SK-N-SH (cell line): ENCODE results near the gene SRRT. TPM values are rescaled to one million over a fixed set of nuclear protein-coding genes. Genes with fewer than 3 reads are reported as not detected.
"Not testable (repeated sequence)": the region's sequence is repeated elsewhere in the genome, so short reads cannot be mapped to it uniquely, and the experiment has no call there.

ENCODE experiments used
- CTCF ChIA-PET: fragments of 300-600, 350-600 bp; formaldehyde crosslinking; extraction: SDS; loops from one replicate; lab custom pipeline; 2021; lab: Yijun Ruan, JAX
- POLR2A ChIA-PET: fragments of 350-600 bp; sonication (Branson Sonifier 250); formaldehyde crosslinking; extraction: SDS; loops from one replicate; lab custom pipeline; 2020; ENCODE audit warnings: antibody characterized with exemption, inconsistent platforms; lab: Yijun Ruan, JAX
- DNase-seq: peaks from one replicate; pipeline ENCODE4 v3.0.0; 2012
- H2AFZ ChIP-seq: fragments of 200-600 bp; sonication (generic); 2 replicates; pipeline ENCODE4 v1.8.1; 2016; ENCODE audit warnings: antibody characterized with exemption, mild to moderate bottlenecking, low read depth
- H3F3A ChIP-seq: fragments of 200-600 bp; sonication (generic); replicated peaks from 2 replicates; pipeline ENCODE3; 2016; ENCODE audit warnings: antibody characterized with exemption, mild to moderate bottlenecking; ENCODE audit not compliant: insufficient read depth
- H3K27ac ChIP-seq, 2 experiments: fragments of 200-500 bp in 1 of 2; fragments of 200-600 bp in 1 of 2; sonication (Bioruptor generic) in 1 of 2; sonication (generic), shearing (Covaris generic) in 1 of 2; 2 replicates each; pipeline versions ENCODE4 v1.5.1 to v1.6.1; 2014 to 2016; ENCODE audit warnings: low read depth in 2 of 2, inconsistent platforms in 1 of 2, low read length in 1 of 2, mild to moderate bottlenecking in 1 of 2, mixed read lengths in 1 of 2
- H3K27me3 ChIP-seq: fragments of 200-600 bp; sonication (generic), shearing (Covaris generic); 2 replicates; pipeline ENCODE4 v1.6.1; 2016; ENCODE audit warnings: mixed run types; ENCODE audit not compliant: insufficient read depth
- H3K36me3 ChIP-seq, 2 experiments: fragments of 200-500 bp in 1 of 2; fragments of 200-600 bp in 1 of 2; sonication (Bioruptor generic) in 1 of 2; sonication (generic) in 1 of 2; replicated peaks in 1 of 2; 2 replicates each; pipeline versions ENCODE3 to v1.5.1; 2014 to 2016; ENCODE audit warnings: low read length in 1 of 2, mild to moderate bottlenecking in 1 of 2; ENCODE audit not compliant: insufficient read depth in 2 of 2, control insufficient read depth in 1 of 2
- H3K4me1 ChIP-seq, 2 experiments: fragments of 200-500 bp in 1 of 2; fragments of 200-600 bp in 1 of 2; sonication (Bioruptor generic) in 1 of 2; sonication (generic), shearing (Covaris generic) in 1 of 2; 2 replicates each; pipeline versions ENCODE4 v1.5.1 to v1.6.1; 2014 to 2016; ENCODE audit warnings: low read depth in 1 of 2, low read length in 1 of 2, mixed run types in 1 of 2; ENCODE audit not compliant: insufficient read depth in 2 of 2, control insufficient read depth in 1 of 2
- H3K4me2 ChIP-seq: fragments of 200-600 bp; sonication (generic), shearing (Covaris generic); 2 replicates; pipeline ENCODE4 v1.6.1; 2017; ENCODE audit warnings: mixed run types
- H3K4me3 ChIP-seq, 2 experiments: fragments of 200-500 bp in 1 of 2; fragments of 200-600 bp in 1 of 2; sonication (Bioruptor generic) in 1 of 2; sonication (generic), shearing (Covaris generic) in 1 of 2; 2 replicates each; pipeline versions ENCODE4 v1.5.1 to v1.8.1; 2014 to 2016; ENCODE audit warnings: low read depth in 2 of 2, inconsistent platforms in 1 of 2, low read length in 1 of 2, mild to moderate bottlenecking in 1 of 2, mixed read lengths in 1 of 2, moderate library complexity in 1 of 2
- H3K79me2 ChIP-seq: fragments of 200-600 bp; sonication (generic); 2 replicates; pipeline ENCODE4 v1.8.1; 2017; ENCODE audit warnings: mild to moderate bottlenecking; ENCODE audit not compliant: insufficient read depth
- H3K9ac ChIP-seq: fragments of 200-600 bp; sonication (generic); 2 replicates; pipeline ENCODE4 v1.6.1; 2017; ENCODE audit warnings: mixed run types
- H3K9me2 ChIP-seq: fragments of 200-600 bp; sonication (generic); 2 replicates; pipeline ENCODE4 v1.6.1; 2017; ENCODE audit warnings: mixed run types
- H3K9me3 ChIP-seq: fragments of 200-600 bp; sonication (generic); 2 replicates; pipeline ENCODE4 v1.6.1; 2017; ENCODE audit warnings: mixed run types, mild to moderate bottlenecking, moderate library complexity
- H4K20me1 ChIP-seq: fragments of 200-600 bp; sonication (generic); 2 replicates; pipeline ENCODE4 v1.6.1; 2017; ENCODE audit warnings: mild to moderate bottlenecking, mixed run types; ENCODE audit not compliant: insufficient read depth
- CHD2 ChIP-seq: fragments of 150-350 bp; IDR thresholded peaks from 2 replicates; pipeline ENCODE4 v1.6.1; 2018; ENCODE audit warnings: low read length; ENCODE audit not compliant: partially characterized antibody
- EP300 ChIP-seq, 2 experiments: IDR thresholded peaks; 2 replicates each; pipeline versions ENCODE4 v1.4.0 to v1.6.1; 2012; ENCODE audit warnings: borderline replicate concordance in 1 of 2, low read depth in 1 of 2, low read length in 1 of 2
- FOSL2 ChIP-seq: IDR thresholded peaks from 2 replicates; pipeline ENCODE4 v1.4.0; 2012; ENCODE audit warnings: low read depth, mild to moderate bottlenecking, moderate library complexity, borderline replicate concordance
- MXI1 ChIP-seq: IDR thresholded peaks from 2 replicates; pipeline ENCODE4 v1.6.1; 2012; ENCODE audit warnings: mild to moderate bottlenecking, low read depth, low read length, improper control_type of control experiment
- RAD21 ChIP-seq: IDR thresholded peaks from 2 replicates; pipeline ENCODE4 v1.6.1; 2012; ENCODE audit warnings: mild to moderate bottlenecking, low read length
- YY1 ChIP-seq: IDR thresholded peaks from 2 replicates; pipeline ENCODE4 v1.4.0; 2012; ENCODE audit warnings: low read depth, mild to moderate bottlenecking
- WGBS: methylation state at CpG from one replicate; pipeline ENCODE4 v1.1.6; 2017; ENCODE audit warnings: low lambda C conversion rate; 5-methylcytosine and 5-hydroxymethylcytosine counted together
- polyA plus RNA-seq, 3 experiments: library from polyadenylated mRNA; depleted of rRNA; stranded (reverse); fragments of >200 nt; gene quantifications; 2 replicates each; pipeline ENCODE4 v1.2.3, GENCODE V29; 2012
- TF ChIP-seq, protein P1 (sequence below): IDR thresholded peaks from 2 replicates; pipeline ENCODE4; 2012
- TF ChIP-seq, protein P2 (sequence below): IDR thresholded peaks from 2 replicates; pipeline ENCODE4 v1.6.1; 2012; ENCODE audit warnings: mild to moderate bottlenecking, low read depth, low read length, moderate library complexity
- TF ChIP-seq, protein P3 (sequence below): IDR thresholded peaks from 2 replicates; pipeline ENCODE4 v1.4.0; 2012; ENCODE audit warnings: low read depth, borderline replicate concordance

The SRRT gene
- polyA plus RNA-seq, 1 of the 3 experiments (the other 2 are of a cell fraction): 92.7 TPM

GRCh38 chr7:100914879-100915447, 40.1 kb downstream of the SRRT start:
- H3F3A ChIP-seq: no peaks in the 10 kb centered on the region
- no peak overlapping the region for H2AFZ ChIP-seq
- TF ChIP-seq, protein P1, sequence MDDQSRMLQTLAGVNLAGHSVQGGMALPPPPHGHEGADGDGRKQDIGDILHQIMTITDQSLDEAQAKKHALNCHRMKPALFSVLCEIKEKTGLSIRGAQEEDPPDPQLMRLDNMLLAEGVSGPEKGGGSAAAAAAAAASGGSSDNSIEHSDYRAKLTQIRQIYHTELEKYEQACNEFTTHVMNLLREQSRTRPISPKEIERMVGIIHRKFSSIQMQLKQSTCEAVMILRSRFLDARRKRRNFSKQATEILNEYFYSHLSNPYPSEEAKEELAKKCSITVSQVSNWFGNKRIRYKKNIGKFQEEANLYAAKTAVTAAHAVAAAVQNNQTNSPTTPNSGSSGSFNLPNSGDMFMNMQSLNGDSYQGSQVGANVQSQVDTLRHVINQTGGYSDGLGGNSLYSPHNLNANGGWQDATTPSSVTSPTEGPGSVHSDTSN: no peak
- no peak for TF ChIP-seq EP300 (IDR thresholded peaks at IDR 0.05; ENCODE audit: borderline replicate concordance in 1 of 2, low read depth in 1 of 2, low read length in 1 of 2)
- TF ChIP-seq, protein P2, sequence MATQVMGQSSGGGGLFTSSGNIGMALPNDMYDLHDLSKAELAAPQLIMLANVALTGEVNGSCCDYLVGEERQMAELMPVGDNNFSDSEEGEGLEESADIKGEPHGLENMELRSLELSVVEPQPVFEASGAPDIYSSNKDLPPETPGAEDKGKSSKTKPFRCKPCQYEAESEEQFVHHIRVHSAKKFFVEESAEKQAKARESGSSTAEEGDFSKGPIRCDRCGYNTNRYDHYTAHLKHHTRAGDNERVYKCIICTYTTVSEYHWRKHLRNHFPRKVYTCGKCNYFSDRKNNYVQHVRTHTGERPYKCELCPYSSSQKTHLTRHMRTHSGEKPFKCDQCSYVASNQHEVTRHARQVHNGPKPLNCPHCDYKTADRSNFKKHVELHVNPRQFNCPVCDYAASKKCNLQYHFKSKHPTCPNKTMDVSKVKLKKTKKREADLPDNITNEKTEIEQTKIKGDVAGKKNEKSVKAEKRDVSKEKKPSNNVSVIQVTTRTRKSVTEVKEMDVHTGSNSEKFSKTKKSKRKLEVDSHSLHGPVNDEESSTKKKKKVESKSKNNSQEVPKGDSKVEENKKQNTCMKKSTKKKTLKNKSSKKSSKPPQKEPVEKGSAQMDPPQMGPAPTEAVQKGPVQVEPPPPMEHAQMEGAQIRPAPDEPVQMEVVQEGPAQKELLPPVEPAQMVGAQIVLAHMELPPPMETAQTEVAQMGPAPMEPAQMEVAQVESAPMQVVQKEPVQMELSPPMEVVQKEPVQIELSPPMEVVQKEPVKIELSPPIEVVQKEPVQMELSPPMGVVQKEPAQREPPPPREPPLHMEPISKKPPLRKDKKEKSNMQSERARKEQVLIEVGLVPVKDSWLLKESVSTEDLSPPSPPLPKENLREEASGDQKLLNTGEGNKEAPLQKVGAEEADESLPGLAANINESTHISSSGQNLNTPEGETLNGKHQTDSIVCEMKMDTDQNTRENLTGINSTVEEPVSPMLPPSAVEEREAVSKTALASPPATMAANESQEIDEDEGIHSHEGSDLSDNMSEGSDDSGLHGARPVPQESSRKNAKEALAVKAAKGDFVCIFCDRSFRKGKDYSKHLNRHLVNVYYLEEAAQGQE: no peak
- no peak for TF ChIP-seq YY1
- TF ChIP-seq, protein P3, sequence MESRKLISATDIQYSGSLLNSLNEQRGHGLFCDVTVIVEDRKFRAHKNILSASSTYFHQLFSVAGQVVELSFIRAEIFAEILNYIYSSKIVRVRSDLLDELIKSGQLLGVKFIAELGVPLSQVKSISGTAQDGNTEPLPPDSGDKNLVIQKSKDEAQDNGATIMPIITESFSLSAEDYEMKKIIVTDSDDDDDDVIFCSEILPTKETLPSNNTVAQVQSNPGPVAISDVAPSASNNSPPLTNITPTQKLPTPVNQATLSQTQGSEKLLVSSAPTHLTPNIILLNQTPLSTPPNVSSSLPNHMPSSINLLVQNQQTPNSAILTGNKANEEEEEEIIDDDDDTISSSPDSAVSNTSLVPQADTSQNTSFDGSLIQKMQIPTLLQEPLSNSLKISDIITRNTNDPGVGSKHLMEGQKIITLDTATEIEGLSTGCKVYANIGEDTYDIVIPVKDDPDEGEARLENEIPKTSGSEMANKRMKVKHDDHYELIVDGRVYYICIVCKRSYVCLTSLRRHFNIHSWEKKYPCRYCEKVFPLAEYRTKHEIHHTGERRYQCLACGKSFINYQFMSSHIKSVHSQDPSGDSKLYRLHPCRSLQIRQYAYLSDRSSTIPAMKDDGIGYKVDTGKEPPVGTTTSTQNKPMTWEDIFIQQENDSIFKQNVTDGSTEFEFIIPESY: no peak
- no peak for TF ChIP-seq FOSL2
- no peak for TF ChIP-seq CHD2
- no peak for TF ChIP-seq MXI1
- TF ChIP-seq RAD21: no peak
- no peak overlapping the region for H3K4me2 ChIP-seq
- H3K27ac ChIP-seq: no peak overlapping the region
- H3K9me3 ChIP-seq: no peaks in the 10 kb centered on the region
- 43% methylated on average over 8 of the region's 8 CpGs for WGBS
- POLR2A ChIA-PET: no interaction called here
- H3K9me2 ChIP-seq: no peaks in the 10 kb centered on the region
- no peak overlapping the region for H3K9ac ChIP-seq
- H3K4me3 ChIP-seq: no peak overlapping the region
- H3K79me2 ChIP-seq: no peaks in the 10 kb centered on the region
- CTCF ChIA-PET: no interaction called here
- no peaks in the 10 kb centered on the region for H4K20me1 ChIP-seq
- no peak for DNase-seq
- H3K27me3 ChIP-seq: peaks cover 36% of the 10 kb centered on the region; the same call in 1 of the 2 replicates
- no peaks in the 10 kb centered on the region for H3K36me3 ChIP-seq
- no peaks in the 10 kb centered on the region for H3K4me1 ChIP-seq

GRCh38 chr7:100919335-100919734, 44.4 kb downstream of the SRRT start:
- H3K4me2 ChIP-seq, H4K20me1 ChIP-seq, H3F3A ChIP-seq, DNase-seq, H3K79me2 ChIP-seq, H3K4me1 ChIP-seq, H3K9me2 ChIP-seq, POLR2A ChIA-PET, H3K27ac ChIP-seq, H3K9ac ChIP-seq, H2AFZ ChIP-seq, H3K4me3 ChIP-seq, H3K36me3 ChIP-seq, H3K9me3 ChIP-seq: not testable (repeated sequence)
- CTCF ChIA-PET: interaction anchor here (0.8 to 3.6 kb wide), 3 partner anchors 22 to 140 kb away, joined by 3 to 10 read pairs (median 4); no protein-coding TSS in a partner anchor
- peaks cover 26% of the 10 kb centered on the region; the same call in 1 of the 2 replicates for H3K27me3 ChIP-seq
- 43% methylated on average over 5 of the region's 5 CpGs for WGBS

DNA sequence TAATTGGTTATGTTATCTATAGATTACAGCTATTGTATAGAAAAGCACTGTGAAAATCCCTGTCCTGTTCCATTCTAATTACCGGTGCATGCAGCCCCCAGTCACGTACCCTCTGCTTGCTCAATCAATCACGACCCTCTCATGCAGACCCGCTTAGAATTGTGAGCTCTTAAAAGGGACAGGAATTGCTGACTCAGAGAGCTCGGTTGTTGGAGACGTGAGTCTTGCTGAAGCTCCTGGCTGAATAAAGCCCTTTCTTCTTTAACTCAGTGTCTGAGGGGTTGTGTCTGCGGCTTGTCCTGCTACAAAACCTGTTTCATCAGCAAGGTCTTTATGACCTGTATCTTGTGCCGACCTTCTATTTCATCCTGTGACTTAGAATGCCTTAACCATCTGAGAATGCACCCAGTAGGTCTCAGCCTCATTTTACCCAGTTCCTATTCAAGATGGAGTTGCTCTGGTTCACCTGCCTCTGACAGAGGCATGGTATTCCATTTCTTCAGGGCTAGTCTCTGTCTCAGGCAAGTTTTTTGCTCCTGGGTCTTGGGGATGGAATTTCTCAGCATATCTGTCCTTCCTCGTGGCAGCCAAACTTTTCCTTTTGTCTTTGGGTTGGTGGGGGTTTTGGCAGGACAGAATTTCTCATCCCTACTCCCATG, 45.0 kb downstream of the SRRT start:
- H3K27me3 ChIP-seq: peaks cover 30% of the 10 kb centered on the region; the same call in 1 of the 2 replicates
- H3K9me3 ChIP-seq, H3K79me2 ChIP-seq, DNase-seq, H3F3A ChIP-seq, H3K36me3 ChIP-seq, H3K4me1 ChIP-seq, H3K9me2 ChIP-seq, H3K9ac ChIP-seq, H3K27ac ChIP-seq, H3K4me3 ChIP-seq, H3K4me2 ChIP-seq, H4K20me1 ChIP-seq, H2AFZ ChIP-seq: not testable (repeated sequence)
- ChIA-PET CTCF (interaction anchor here (0.5 to 0.9 kb wide), 3 partner anchors 46 to 158 kb away, joined by 3 read pairs; no protein-coding TSS in a partner anchor), POLR2A (interaction anchor here (0.7 kb wide), 1 partner anchor 170 kb away, joined by 4 read pairs; no protein-coding TSS in a partner anchor)
- WGBS: 37% methylated on average over 9 of the region's 9 CpGs
